Measurements from ENCODE around the gene TCF7.

GRCh38 chr5:134095887-134096589 lies 18.4 kb upstream of the TCF7 start:
- TF ChIP-seq SUZ12 (IDR thresholded peaks at IDR 0.05; ENCODE audit: extremely low read depth, insufficient read depth, insufficient read length) (no peak), YY1 (IDR thresholded peaks at IDR 0.05; ENCODE audit: insufficient read depth, insufficient read length) (no peak), ZNF274 (IDR thresholded peaks at IDR 0.05; ENCODE audit: low read depth, low read length) (no peak)

Data from NT2/D1 (cell line).